Kidney epithelial cell (primary cell): ENCODE data around the gene FSTL3. TPM values are rescaled to one million over a fixed set of nuclear protein-coding genes. Genes with fewer than 3 reads are reported as not detected.
"Not testable (repeated sequence)": the region's sequence is repeated elsewhere in the genome, so short reads cannot be mapped to it uniquely, and the experiment has no call there.

ENCODE experiments used
- DNase-seq: peaks from one replicate; pipeline ENCODE4 v3.0.0-alpha.2; 2010; ENCODE audit warnings: low read depth
- H3K27me3 ChIP-seq: 2 replicates; pipeline ENCODE4 v1.6.0; 2011; ENCODE audit warnings: low read length; ENCODE audit not compliant: control insufficient read depth, insufficient read depth
- H3K36me3 ChIP-seq: 2 replicates; pipeline ENCODE4 v1.5.1; 2011; ENCODE audit warnings: low read length; ENCODE audit not compliant: control insufficient read depth, insufficient read depth
- H3K4me3 ChIP-seq: 2 replicates; pipeline ENCODE4 v1.5.1; 2011; ENCODE audit warnings: low read depth, mild to moderate bottlenecking, control low read depth, low read length
- CTCF ChIP-seq: IDR thresholded peaks from 2 replicates; pipeline ENCODE4 v1.5.1; 2011; ENCODE audit warnings: mild to moderate bottlenecking, moderate library complexity, low read length, control low read depth, inconsistent platforms; ENCODE audit not compliant: insufficient read depth, poor library complexity, severe bottlenecking
- total RNA-seq: library from RNA; depleted of rRNA; stranded (reverse); fragments of >200 nt; gene quantifications from 2 replicates; pipeline ENCODE4 v1.2.3, GENCODE V29; 2015

The FSTL3 gene
- 378 and 504 TPM in 2 replicates for total RNA-seq

- no peak for DNase-seq
- Histone ChIP-seq H3K4me3 (peak within 1 kb of the TSS; percentile 60), H3K36me3 (peaks cover 2% of the 10 kb centered on the region), H3K27me3 (no peaks in the 10 kb centered on the region)
- TF ChIP-seq CTCF = no peak
These were observed at the start of gene FSTL3 for GRCh38 chr19:676339-677105. TSS of gene FSTL3 (plus strand) at chr19:676392. CDS start at chr19:676424, 32 bp downstream.

- DNase-seq, H3K4me3 ChIP-seq, H3K36me3 ChIP-seq, H3K27me3 ChIP-seq: not testable (repeated sequence)
These were observed 49.6 kb upstream of the FSTL3 start for GRCh38 chr19:626566-626965.

- H3K36me3 ChIP-seq = no peaks in the 10 kb centered on the region
- H3K4me3 ChIP-seq = no peak overlapping the region
- TF ChIP-seq CTCF = peak; percentile 35
- H3K27me3 ChIP-seq = no peaks in the 10 kb centered on the region
- DNase-seq = no peak
These were observed 48.0 kb upstream of the FSTL3 start for GRCh38 chr19:628168-628567.

GRCh38 chr19:629515-629914 is 46.7 kb upstream of the FSTL3 start:
- not testable (repeated sequence) for H3K4me3 ChIP-seq, DNase-seq, H3K36me3 ChIP-seq, H3K27me3 ChIP-seq

- no peak overlapping the region for H3K4me3 ChIP-seq
- H3K36me3 ChIP-seq = no peaks in the 10 kb centered on the region
- DNase-seq = no peak
- H3K27me3 ChIP-seq = no peaks in the 10 kb centered on the region
- TF ChIP-seq CTCF = no peak
These were observed 46.1 kb upstream of the FSTL3 start for GRCh38 chr19:629961-630714.

GRCh38 chr19:632579-633067 is 43.6 kb upstream of the FSTL3 start:
- no peak for DNase-seq
- TF ChIP-seq CTCF = no peak
- Histone ChIP-seq H3K4me3 (peak overlapping the region; percentile 59), H3K36me3 (no peaks in the 10 kb centered on the region), H3K27me3 (no peaks in the 10 kb centered on the region)
